Measurements from ENCODE around the gene MAP7. TPM values are rescaled to one million over a fixed set of nuclear protein-coding genes. Genes with fewer than 3 reads are reported as not detected.
A peak's percentile ranks its signal among the peaks of the same experiment; 100 is the strongest.
"Not testable (repeated sequence)": the region's sequence is repeated elsewhere in the genome, so short reads cannot be mapped to it uniquely, and the experiment has no call there.

Gene MAP7
- total and polyA plus RNA-seq, 2 experiments from 2014 or later: 0.76 to 0.79 TPM

DNA sequence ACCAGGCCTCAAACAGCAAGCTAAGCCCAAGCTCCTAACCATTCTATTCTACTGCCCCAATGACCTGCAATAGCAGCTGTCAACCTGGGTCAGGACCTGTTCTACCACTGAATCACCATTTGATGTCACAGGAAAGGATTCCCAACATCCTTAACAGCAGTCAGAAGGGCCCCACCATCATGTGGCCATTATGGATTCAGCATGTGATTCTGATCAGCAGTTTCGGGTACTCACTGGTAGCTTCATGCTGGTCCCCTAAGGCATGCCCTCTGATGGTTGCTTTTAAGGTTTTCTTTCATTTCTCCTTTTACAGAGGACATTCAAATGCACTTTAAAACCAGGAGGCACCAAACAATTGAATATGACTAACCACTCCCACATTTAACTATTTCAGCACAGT lies 37.3 kb upstream of the MAP7 start:
- TF ChIP-seq EZH2phosphoT487 (IDR thresholded peaks at IDR 0.05; ENCODE audit: insufficient read depth, low read depth) (no peak), EZH2 (IDR thresholded peaks at IDR 0.05; ENCODE audit: insufficient read depth, poor library complexity, severe bottlenecking) (no peak)
- Histone ChIP-seq H3K4me1 (ENCODE audit: insufficient read depth) (peaks cover 21% of the 10 kb centered on the region), H3K9me3 (ENCODE audit: low read depth) (no peaks in the 10 kb centered on the region), H3F3A (ENCODE audit: insufficient read depth) (peaks cover 10% of the 10 kb centered on the region), H3K9ac (no peak overlapping the region), H3K36me3 (ENCODE audit: low read depth) (no peaks in the 10 kb centered on the region), H3K27ac (no peak overlapping the region), H4K20me1 (ENCODE audit: insufficient read depth) (no peaks in the 10 kb centered on the region), H3K4me2 (ENCODE audit: unreplicated experiment) (no peak overlapping the region), H3K9me2 (ENCODE audit: insufficient read depth) (no peaks in the 10 kb centered on the region), H3K79me2 (ENCODE audit: insufficient read depth) (no peaks in the 10 kb centered on the region), H3K27me3 (replicated peaks; ENCODE audit: insufficient read depth) (no peaks in the 10 kb centered on the region), H2AFZ (no peak overlapping the region), H3K4me3 (no peak overlapping the region)
- peak; percentile 12 for DNase-seq
- 100% methylated on average over 1 of the region's 1 CpG for WGBS, 2 experiments (ENCODE audit: low coverage in 1 of 2, low lambda C conversion rate in 2 of 2, missing lambda C conversion rate in 2 of 2)
- in situ Hi-C loops (cut with MboI): loop anchor here (10.0 kb wide), 1 partner anchor 207 kb away; the partner anchor contains the start of gene MAP3K5

DNA sequence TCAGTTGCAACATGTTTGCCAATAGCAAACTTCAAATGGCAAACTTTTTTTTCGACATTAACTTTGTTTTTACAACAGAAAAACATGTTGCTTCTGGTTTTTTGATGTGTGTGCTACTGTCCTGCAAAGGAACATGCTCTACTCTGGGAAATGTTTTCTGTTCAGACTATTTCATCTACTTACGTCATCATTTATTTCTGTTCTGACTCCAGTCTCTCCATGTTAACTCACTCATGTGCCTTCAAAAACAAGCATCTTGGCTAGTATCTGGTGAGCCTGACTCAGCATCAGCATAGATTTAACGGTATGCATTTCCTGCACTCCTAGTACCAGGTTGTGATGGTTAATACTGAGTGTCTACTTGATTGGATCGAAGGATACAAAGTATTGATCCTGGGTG lies 36.1 kb upstream of the MAP7 start:
- H3K9me2 ChIP-seq (ENCODE audit: insufficient read depth): no peaks in the 10 kb centered on the region
- 21 to 22% methylated on average over 4 of the region's 4 CpGs for WGBS, 2 experiments (ENCODE audit: low coverage in 1 of 2, low lambda C conversion rate in 2 of 2, missing lambda C conversion rate in 2 of 2)
- H3K27me3 ChIP-seq (replicated peaks; ENCODE audit: insufficient read depth): no peaks in the 10 kb centered on the region
- H3K79me2 ChIP-seq (ENCODE audit: insufficient read depth): no peaks in the 10 kb centered on the region
- H3K27ac ChIP-seq: peak overlapping the region; percentile 64
- peak; percentile 91 for DNase-seq
- TF ChIP-seq EZH2 (IDR thresholded peaks at IDR 0.05; ENCODE audit: insufficient read depth, poor library complexity, severe bottlenecking): no peak
- TF ChIP-seq EZH2phosphoT487 (IDR thresholded peaks at IDR 0.05; ENCODE audit: insufficient read depth, low read depth): no peak
- H3K4me2 ChIP-seq (ENCODE audit: unreplicated experiment): peak overlapping the region; percentile 52
- in situ Hi-C loops (cut with MboI): loop anchor here (10.0 kb wide), 1 partner anchor 209 kb away; the partner anchor contains the start of gene MAP3K5
- H4K20me1 ChIP-seq (ENCODE audit: insufficient read depth): no peaks in the 10 kb centered on the region
- H3K9me3 ChIP-seq (ENCODE audit: low read depth): no peaks in the 10 kb centered on the region
- no peaks in the 10 kb centered on the region for H3K36me3 ChIP-seq (ENCODE audit: low read depth)
- H3K4me3 ChIP-seq: no peak overlapping the region
- H3F3A ChIP-seq (ENCODE audit: insufficient read depth): peaks cover 10% of the 10 kb centered on the region
- peak overlapping the region; percentile 42 for H3K9ac ChIP-seq
- H3K4me1 ChIP-seq (ENCODE audit: insufficient read depth): peaks cover 21% of the 10 kb centered on the region
- peak overlapping the region; percentile 10; the same call in 1 of the 2 replicates for H2AFZ ChIP-seq

DNA sequence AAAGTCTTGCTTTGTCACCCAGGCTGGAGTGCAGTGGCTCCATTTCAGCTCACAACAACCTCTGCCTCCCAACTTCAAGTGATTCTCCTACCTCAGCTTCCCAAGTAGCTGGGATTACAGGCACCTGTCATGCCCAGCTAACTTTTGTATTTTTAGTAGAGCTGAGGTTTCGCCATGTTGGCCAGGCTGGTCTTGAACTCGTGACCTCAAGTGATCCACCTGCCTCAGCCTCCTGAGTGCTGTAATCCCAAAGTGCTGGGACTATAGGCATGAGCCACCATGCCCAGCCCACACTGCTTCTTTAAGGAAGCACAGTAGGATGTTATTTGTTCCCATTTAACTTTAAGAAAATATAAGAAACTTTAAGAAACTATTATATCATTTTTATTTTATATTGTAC lies 35.3 kb upstream of the MAP7 start:
- peaks cover 10% of the 10 kb centered on the region for H3F3A ChIP-seq (ENCODE audit: insufficient read depth)

DNA sequence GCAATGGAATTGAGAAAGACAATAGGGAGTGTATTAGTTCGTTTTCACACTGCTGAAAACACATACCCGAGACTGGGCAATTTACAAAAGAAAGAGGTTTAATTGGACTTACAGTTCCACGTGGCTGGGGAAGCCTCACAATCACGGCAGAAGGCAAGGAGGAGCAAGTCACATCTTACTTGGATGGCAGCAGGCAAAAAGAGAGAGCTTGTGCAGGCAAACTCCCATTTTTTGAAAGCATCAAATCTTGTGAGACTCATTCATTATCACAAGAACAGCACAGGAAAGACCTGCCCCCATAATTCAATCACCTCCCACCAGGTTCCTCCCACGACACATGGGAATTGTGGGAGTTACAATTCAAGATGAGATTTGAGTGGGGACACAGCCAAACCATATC lies 34.1 kb upstream of the MAP7 start:
- H3K9me3 ChIP-seq (ENCODE audit: low read depth); H3K4me2 ChIP-seq (ENCODE audit: unreplicated experiment); H3K9me2 ChIP-seq (ENCODE audit: insufficient read depth); H2AFZ ChIP-seq; H4K20me1 ChIP-seq (ENCODE audit: insufficient read depth); H3K27ac ChIP-seq; H3K4me3 ChIP-seq; H3K27me3 ChIP-seq (replicated peaks; ENCODE audit: insufficient read depth); H3K36me3 ChIP-seq (ENCODE audit: low read depth); DNase-seq; H3K79me2 ChIP-seq (ENCODE audit: insufficient read depth); H3K9ac ChIP-seq: not testable (repeated sequence)
- H3F3A ChIP-seq (ENCODE audit: insufficient read depth): peaks cover 10% of the 10 kb centered on the region
- WGBS, 2 experiments (ENCODE audit: low coverage in 1 of 2, low lambda C conversion rate in 2 of 2, missing lambda C conversion rate in 2 of 2): 87 to 89% methylated on average over 5 of the region's 5 CpGs
- peaks cover 21% of the 10 kb centered on the region for H3K4me1 ChIP-seq (ENCODE audit: insufficient read depth)
- in situ Hi-C loops (cut with MboI): loop anchor here (10.0 kb wide), 1 partner anchor 211 kb away; the partner anchor contains the start of gene MAP3K5

More for the DNA sequence above, 35.3 kb upstream of the MAP7 start:
- H3K27me3 ChIP-seq (replicated peaks; ENCODE audit: insufficient read depth); H3K9me3 ChIP-seq (ENCODE audit: low read depth); DNase-seq; H3K36me3 ChIP-seq (ENCODE audit: low read depth); H3K9ac ChIP-seq; H3K4me3 ChIP-seq; H3K4me2 ChIP-seq (ENCODE audit: unreplicated experiment); H4K20me1 ChIP-seq (ENCODE audit: insufficient read depth); H3K79me2 ChIP-seq (ENCODE audit: insufficient read depth); H2AFZ ChIP-seq; H3K9me2 ChIP-seq (ENCODE audit: insufficient read depth): not testable (repeated sequence)
- in situ Hi-C loops (cut with MboI): loop anchor here (10.0 kb wide), 1 partner anchor 209 kb away; the partner anchor contains the start of gene MAP3K5
- Histone ChIP-seq H3K4me1 (ENCODE audit: insufficient read depth) (peaks cover 21% of the 10 kb centered on the region), H3K27ac (peak overlapping the region; percentile 64)
- WGBS, 2 experiments (ENCODE audit: low coverage in 1 of 2, low lambda C conversion rate in 2 of 2, missing lambda C conversion rate in 2 of 2): 92 to 97% methylated on average over 2 of the region's 2 CpGs

All from GM23248 (cell line).